Ovary (tissue), 9 donors: Measurements from ENCODE around the gene PTDSS2. TPM values are rescaled to one million over a fixed set of nuclear protein-coding genes. Genes with fewer than 3 reads are reported as not detected.

ENCODE experiments used
- DNase-seq, 5 donors: peaks; one replicate each; pipeline ENCODE4 v3.0.0-alpha.2; 2019 to 2020
- H3K27ac ChIP-seq, 2 donors: fragments of 200-600 bp; one replicate each; pipeline versions ENCODE4 v1.5.1 to v1.8.0; 2019 to 2022
- H3K27me3 ChIP-seq: fragments of 200-600 bp; one replicate; pipeline ENCODE4 v1.8.0; 2022
- H3K36me3 ChIP-seq: fragments of 200-600 bp; sonication (generic); one replicate; pipeline ENCODE4 v1.5.1; 2019
- H3K4me1 ChIP-seq: one replicate; pipeline ENCODE4 v1.8.1; 2013; ENCODE audit warnings: mild to moderate bottlenecking, moderate library complexity; ENCODE audit not compliant: insufficient read depth
- H3K4me3 ChIP-seq: fragments of 200-600 bp; sonication (generic); one replicate; pipeline ENCODE4 v1.5.1; 2017
- H3K9me3 ChIP-seq, 2 donors: fragments of 200-600 bp in 1 of 2; sonication (generic) in 1 of 2; one replicate each; pipeline versions ENCODE4 v1.5.1 to v1.8.1; 2013 to 2019; ENCODE audit warnings: mild to moderate bottlenecking in 1 of 2, moderate library complexity in 1 of 2
- EP300 ChIP-seq: sonication (generic); formaldehyde crosslinking; IDR thresholded peaks from one replicate; pipeline ENCODE4 v1.6.1; 2017; ENCODE audit warnings: antibody characterized with exemption
- POLR2A ChIP-seq: fragments of 450-650 bp; IDR thresholded peaks from one replicate; pipeline ENCODE4 v1.6.1; 2017; ENCODE audit warnings: antibody characterized with exemption, mild to moderate bottlenecking, moderate library complexity
- WGBS, 3 donors: extraction: QIAGEN DNeasy Blood & Tissue Kit in 1 of 3; methylation state at CpG; one replicate each; pipeline versions ENCODE4 v1.1.5 to v1.1.7; 2013 to 2017; 5-methylcytosine and 5-hydroxymethylcytosine counted together
- intact Hi-C, 4 donors: fragments of 100-400 bp; cut with DNase I; formaldehyde crosslinking; loops; one replicate each; pipeline versions ENCODE4 v1.11.0 to v1.15.1; 2022 to 2023
- polyA plus RNA-seq, 2 donors: library from polyadenylated mRNA; stranded (reverse); fragments of 200-250 nt in 1 of 2; fragments of 350-450 nt in 1 of 2; fragmentation: Illumina TruSeq in 1 of 2; extraction: RNeasy Lipid Tissue Mini Kit (QIAGEN cat#74804) in 1 of 2; gene quantifications; one replicate each; pipeline ENCODE4 v1.2.3, GENCODE V29; 2013 to 2014
- total RNA-seq, 7 donors: library from RNA; depleted of rRNA in 2 of 7; stranded (reverse); fragments of >200 nt in 2 of 7; fragmentation: NEBNext Ultra II Directional in 3 of 7; extraction: Animal tissue kit (Norgen Biotek cat#: 25700) in 3 of 7; gene quantifications; one replicate each; pipeline versions ENCODE4 v1.1.0 to v1.2.4, GENCODE V29; 2016 to 2023
- TF ChIP-seq, protein P1 (sequence below), 3 donors: fragments of 450-650 bp in 2 of 3; fragments of 200-600 bp in 1 of 3; IDR thresholded peaks; one replicate each; pipeline versions ENCODE4 v1.5.1 to v1.8.0; 2016 to 2022; ENCODE audit warnings: antibody characterized with exemption in 3 of 3, mild to moderate bottlenecking in 1 of 3
- donor health status: DM: no; HTN: no; CAD: no; lungs with moderate emphysema.
- donor health status: DM: no; HTN: no; CAD: no.
- donor health status: Bipolar disorder and iron deficiency.
- donor health status: DM: yes; HTN: yes; CAD: no.
- donor health status: DM: no; HTN: no; CAD: no.
- donor health status: DM: yes; HTN: yes; CAD: no.

Gene PTDSS2
- total and polyA plus RNA-seq, 9 donors = 17.1 to 56.5 (median 38.8) TPM

DNA sequence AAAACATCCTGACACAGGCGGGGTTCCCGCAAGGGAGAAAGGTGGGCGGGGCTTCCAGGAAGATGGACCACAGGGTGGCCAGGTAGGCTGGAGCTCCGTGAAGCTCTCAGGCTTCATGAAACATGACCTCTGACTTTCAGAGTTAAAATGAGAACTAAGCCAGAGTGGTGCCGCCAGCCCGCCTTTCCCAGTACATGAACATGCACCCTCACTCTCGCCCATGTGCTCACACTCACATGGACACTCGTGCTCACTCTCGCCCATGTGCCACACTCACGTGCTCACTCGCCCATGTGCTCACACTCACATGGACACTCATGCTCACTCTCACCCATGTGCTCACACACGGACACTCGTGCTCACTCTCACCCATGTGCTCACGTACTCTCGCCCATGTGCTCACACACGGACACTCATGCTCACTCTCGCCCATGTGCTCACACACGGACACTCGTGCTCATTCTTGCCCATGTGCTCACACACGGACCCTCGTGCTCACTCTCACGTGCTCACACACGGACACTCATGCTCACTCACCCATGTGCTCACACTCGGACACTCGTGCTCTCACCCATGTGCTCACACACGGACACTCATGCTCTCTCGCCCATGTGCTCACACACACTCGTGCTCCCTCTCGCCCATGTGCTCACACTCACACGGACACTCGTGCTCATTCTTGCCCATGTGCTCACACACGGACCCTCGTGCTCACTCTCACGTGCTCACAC, 46.9 kb downstream of the PTDSS2 start:
- H3K36me3 ChIP-seq = no peaks in the 10 kb centered on the region
- intact Hi-C loops = no loop called here

DNA sequence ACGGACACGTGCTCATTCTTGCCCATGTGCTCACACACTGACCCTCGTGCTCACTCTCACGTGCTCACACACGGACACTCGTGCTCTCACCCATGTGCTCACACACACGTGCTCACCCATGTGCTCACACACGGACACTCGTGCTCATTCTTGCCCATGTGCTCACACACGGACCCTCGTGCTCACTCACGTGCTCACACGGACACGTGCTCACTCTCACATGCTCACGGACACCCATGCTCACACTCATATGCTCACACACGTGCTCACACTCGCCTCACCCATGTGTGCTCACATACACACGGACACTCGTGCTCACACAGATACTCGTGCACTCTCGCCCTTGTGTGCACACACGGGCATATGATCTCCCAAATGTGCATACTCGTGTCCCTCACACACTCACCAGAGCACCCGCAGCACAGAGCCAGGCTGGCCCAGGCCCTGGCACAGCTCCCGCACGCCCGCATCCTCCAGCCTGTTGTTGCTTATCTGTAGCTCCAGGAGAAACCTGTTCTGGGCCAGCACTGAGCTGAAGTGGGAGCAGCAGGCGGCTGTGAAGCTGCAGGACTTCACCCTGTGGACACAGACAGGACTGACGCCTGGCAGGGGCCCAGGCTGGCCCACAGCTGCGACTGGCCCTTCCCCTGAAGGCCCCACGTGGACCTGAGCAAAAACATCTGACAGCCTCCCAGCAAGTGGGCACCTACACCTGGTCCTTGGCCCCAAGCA, 47.7 kb downstream of the PTDSS2 start:
- no peaks in the 10 kb centered on the region for H3K27me3 ChIP-seq
- WGBS, 3 donors = 92 to 94% (median 92%) methylated on average over 31 of the region's 31 CpGs
- no peaks in the 10 kb centered on the region for H3K36me3 ChIP-seq
- peak in 1 of 5 donors; percentile 43 for DNase-seq
- no peak overlapping the region for H3K27ac ChIP-seq
- no peak overlapping the region for H3K4me3 ChIP-seq
- TF ChIP-seq, protein P1, sequence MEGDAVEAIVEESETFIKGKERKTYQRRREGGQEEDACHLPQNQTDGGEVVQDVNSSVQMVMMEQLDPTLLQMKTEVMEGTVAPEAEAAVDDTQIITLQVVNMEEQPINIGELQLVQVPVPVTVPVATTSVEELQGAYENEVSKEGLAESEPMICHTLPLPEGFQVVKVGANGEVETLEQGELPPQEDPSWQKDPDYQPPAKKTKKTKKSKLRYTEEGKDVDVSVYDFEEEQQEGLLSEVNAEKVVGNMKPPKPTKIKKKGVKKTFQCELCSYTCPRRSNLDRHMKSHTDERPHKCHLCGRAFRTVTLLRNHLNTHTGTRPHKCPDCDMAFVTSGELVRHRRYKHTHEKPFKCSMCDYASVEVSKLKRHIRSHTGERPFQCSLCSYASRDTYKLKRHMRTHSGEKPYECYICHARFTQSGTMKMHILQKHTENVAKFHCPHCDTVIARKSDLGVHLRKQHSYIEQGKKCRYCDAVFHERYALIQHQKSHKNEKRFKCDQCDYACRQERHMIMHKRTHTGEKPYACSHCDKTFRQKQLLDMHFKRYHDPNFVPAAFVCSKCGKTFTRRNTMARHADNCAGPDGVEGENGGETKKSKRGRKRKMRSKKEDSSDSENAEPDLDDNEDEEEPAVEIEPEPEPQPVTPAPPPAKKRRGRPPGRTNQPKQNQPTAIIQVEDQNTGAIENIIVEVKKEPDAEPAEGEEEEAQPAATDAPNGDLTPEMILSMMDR (IDR thresholded peaks at IDR 0.05) = no peak
- no peak for TF ChIP-seq POLR2A
- TF ChIP-seq EP300 = no peak
- peaks cover 5% of the 10 kb centered on the region for H3K4me1 ChIP-seq
- no peaks in the 10 kb centered on the region for H3K9me3 ChIP-seq
- intact Hi-C loops = no loop called here

More for the DNA sequence above, 46.9 kb downstream of the PTDSS2 start:
- DNase-seq = no peak
- no peaks in the 10 kb centered on the region for H3K9me3 ChIP-seq
- 90 to 92% (median 92%) methylated on average over 34 of the region's 34 CpGs for WGBS, 3 donors
- H3K4me1 ChIP-seq = peaks cover 5% of the 10 kb centered on the region
- no peak overlapping the region for H3K4me3 ChIP-seq
- TF ChIP-seq, protein P1 (IDR thresholded peaks at IDR 0.05) = no peak
- no peak for TF ChIP-seq POLR2A
- TF ChIP-seq EP300 = no peak
- no peaks in the 10 kb centered on the region for H3K27me3 ChIP-seq
- H3K27ac ChIP-seq = no peak overlapping the region

DNA sequence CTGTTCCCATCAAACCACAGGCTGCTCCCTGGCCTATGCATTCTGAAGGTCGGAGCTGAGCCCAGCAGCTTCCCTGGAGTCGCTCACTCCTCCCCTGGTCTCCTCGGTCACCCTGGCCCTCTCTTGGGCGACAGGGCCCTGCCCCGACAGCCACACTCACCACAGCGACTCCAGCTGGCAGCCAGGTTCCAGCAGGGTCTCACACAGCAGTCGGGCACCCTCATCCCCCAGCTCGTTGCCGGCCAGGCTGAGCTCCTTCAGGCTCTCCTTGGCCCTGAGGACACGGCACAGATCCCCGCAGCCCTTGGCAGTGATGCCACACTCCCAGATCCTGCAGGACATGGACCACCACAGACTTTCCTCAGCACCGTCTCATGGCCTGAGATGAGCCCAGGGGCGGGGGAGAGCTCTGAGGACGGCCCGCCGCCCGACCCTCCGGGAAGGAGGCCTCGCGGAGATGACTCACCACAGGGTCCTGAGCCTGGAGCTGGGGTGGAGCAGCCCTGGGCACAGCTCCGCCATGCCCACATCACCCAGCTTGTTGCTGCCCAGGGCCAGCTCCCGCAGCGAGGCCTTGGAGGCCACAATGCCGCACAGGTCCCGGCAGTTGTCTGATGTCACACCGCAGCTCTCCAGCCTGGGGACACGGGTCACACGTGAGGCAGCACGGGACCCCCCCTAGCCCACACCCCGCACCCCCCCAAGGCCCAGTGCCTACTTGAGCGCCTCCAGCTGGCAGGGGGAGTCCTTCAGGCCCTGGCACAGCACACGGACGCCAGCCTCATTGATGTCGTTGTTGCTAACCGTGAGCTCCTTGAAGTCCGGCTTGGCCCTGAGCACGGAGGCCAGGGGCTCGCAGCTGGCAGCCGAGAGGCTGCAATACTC, 48.5 kb downstream of the PTDSS2 start:
- no peaks in the 10 kb centered on the region for H3K36me3 ChIP-seq
- no peak overlapping the region for H3K4me3 ChIP-seq
- WGBS, 3 donors = 89 to 94% (median 90%) methylated on average over 33 to 39 of the region's 39 CpGs
- no peaks in the 10 kb centered on the region for H3K27me3 ChIP-seq
- H3K4me1 ChIP-seq = peaks cover 9% of the 10 kb centered on the region
- no peak overlapping the region for H3K27ac ChIP-seq
- intact Hi-C loops = no loop called here
- DNase-seq = no peak
- no peak for TF ChIP-seq EP300
- no peak for TF ChIP-seq POLR2A
- TF ChIP-seq, protein P1 (IDR thresholded peaks at IDR 0.05) = no peak
- H3K9me3 ChIP-seq = no peaks in the 10 kb centered on the region
